ENCODE data around the gene MMEL1.

Gene MMEL1

GRCh38 chr1:2604844-2605508 lies 27.8 kb downstream of the MMEL1 start:
- no peak overlapping the region for H3K14ac ChIP-seq (ENCODE audit: low read length)
- H2AK5ac ChIP-seq (ENCODE audit: low read length) = no peak overlapping the region
- no peak overlapping the region for H3K23ac ChIP-seq (ENCODE audit: low read length)
- no peaks in the 10 kb centered on the region for H3K4me1 ChIP-seq (ENCODE audit: control insufficient read depth in 1 of 2, insufficient read depth in 2 of 2, low read length in 2 of 2)
- no peaks in the 10 kb centered on the region for H3K27me3 ChIP-seq (ENCODE audit: insufficient read depth, low read length)
- no peaks in the 10 kb centered on the region for H3K79me2 ChIP-seq (ENCODE audit: control insufficient read depth, insufficient read depth, low read length, poor library complexity)
- H3K4me2 ChIP-seq (ENCODE audit: low read length) = no peak overlapping the region
- H2BK5ac ChIP-seq (ENCODE audit: low read depth, low read length, poor library complexity) = no peak overlapping the region
- no peaks in the 10 kb centered on the region for H3K36me3 ChIP-seq (ENCODE audit: control insufficient read depth in 1 of 2, insufficient read depth in 2 of 2, low read length in 2 of 2)
- no peak overlapping the region for H3K4ac ChIP-seq (ENCODE audit: low read depth, low read length)
- no peak overlapping the region for H4K91ac ChIP-seq (ENCODE audit: low read depth, low read length)
- no peak overlapping the region for H2BK12ac ChIP-seq (ENCODE audit: low read length)
- H3K27ac ChIP-seq (ENCODE audit: low read depth, low read length) = no peak overlapping the region
- H2BK120ac ChIP-seq (ENCODE audit: insufficient read depth, low read length, poor library complexity) = no peak overlapping the region
- H4K8ac ChIP-seq (ENCODE audit: low read depth, low read length) = no peak overlapping the region
- no peak overlapping the region for H3K18ac ChIP-seq (ENCODE audit: low read length)
- H2AFZ ChIP-seq (ENCODE audit: insufficient read depth, low read length, poor library complexity) = no peak overlapping the region
- peaks cover 7% of the 10 kb centered on the region for H3K9me3 ChIP-seq (ENCODE audit: insufficient read depth, low read depth, low read length)
- no CpG with 5 or more reads among the region's 14 CpGs for WGBS (ENCODE audit: extremely low coverage, insufficient coverage, insufficient read length)
- no peaks in the 10 kb centered on the region for H3K79me1 ChIP-seq (ENCODE audit: low read length)
- no peak overlapping the region for H4K12ac ChIP-seq (ENCODE audit: low read depth, low read length)
- no peak overlapping the region for H3K4me3 ChIP-seq (ENCODE audit: low read depth, low read length)
- DNase-seq = no peak
- H3K9ac ChIP-seq (ENCODE audit: low read length) = no peak overlapping the region

- peaks cover 7% of the 10 kb centered on the region for H3K9me3 ChIP-seq (ENCODE audit: insufficient read depth, low read depth, low read length)
- H3K4me1 ChIP-seq (ENCODE audit: control insufficient read depth in 1 of 2, insufficient read depth in 2 of 2, low read length in 2 of 2) = no peaks in the 10 kb centered on the region
- no peak overlapping the region for H3K18ac ChIP-seq (ENCODE audit: low read length)
- no peak overlapping the region for H4K8ac ChIP-seq (ENCODE audit: low read depth, low read length)
- no peak overlapping the region for H2BK120ac ChIP-seq (ENCODE audit: insufficient read depth, low read length, poor library complexity)
- no peak for DNase-seq
- no peaks in the 10 kb centered on the region for H3K79me2 ChIP-seq (ENCODE audit: control insufficient read depth, insufficient read depth, low read length, poor library complexity)
- no peak overlapping the region for H3K27ac ChIP-seq (ENCODE audit: low read depth, low read length)
- H4K12ac ChIP-seq (ENCODE audit: low read depth, low read length) = no peak overlapping the region
- H3K9ac ChIP-seq (ENCODE audit: low read length) = no peak overlapping the region
- H3K36me3 ChIP-seq (ENCODE audit: control insufficient read depth in 1 of 2, insufficient read depth in 2 of 2, low read length in 2 of 2) = no peaks in the 10 kb centered on the region
- H3K79me1 ChIP-seq (ENCODE audit: low read length) = no peaks in the 10 kb centered on the region
- WGBS (ENCODE audit: extremely low coverage, insufficient coverage, insufficient read length) = no CpG with 5 or more reads among the region's 19 CpGs
- no peak overlapping the region for H3K4me3 ChIP-seq (ENCODE audit: low read depth, low read length)
- no peak overlapping the region for H2BK12ac ChIP-seq (ENCODE audit: low read length)
- H4K91ac ChIP-seq (ENCODE audit: low read depth, low read length) = no peak overlapping the region
- no peak overlapping the region for H3K4me2 ChIP-seq (ENCODE audit: low read length)
- no peak overlapping the region for H2AK5ac ChIP-seq (ENCODE audit: low read length)
- no peaks in the 10 kb centered on the region for H3K27me3 ChIP-seq (ENCODE audit: insufficient read depth, low read length)
- no peak overlapping the region for H2AFZ ChIP-seq (ENCODE audit: insufficient read depth, low read length, poor library complexity)
- H3K14ac ChIP-seq (ENCODE audit: low read length) = no peak overlapping the region
- H2BK5ac ChIP-seq (ENCODE audit: low read depth, low read length, poor library complexity) = no peak overlapping the region
- no peak overlapping the region for H3K4ac ChIP-seq (ENCODE audit: low read depth, low read length)
- no peak overlapping the region for H3K23ac ChIP-seq (ENCODE audit: low read length)
Observed at GRCh38 chr1:2604156-2604843, 28.5 kb downstream of the MMEL1 start.

GRCh38 chr1:2603521-2604155 lies 29.2 kb downstream of the MMEL1 start:
- Histone ChIP-seq H2AFZ (ENCODE audit: insufficient read depth, low read length, poor library complexity) (no peak overlapping the region), H3K36me3 (ENCODE audit: control insufficient read depth in 1 of 2, insufficient read depth in 2 of 2, low read length in 2 of 2) (no peaks in the 10 kb centered on the region), H3K14ac (ENCODE audit: low read length) (no peak overlapping the region), H2BK12ac (ENCODE audit: low read length) (no peak overlapping the region), H3K23ac (ENCODE audit: low read length) (no peak overlapping the region), H3K27ac (ENCODE audit: low read depth, low read length) (no peak overlapping the region), H2AK5ac (ENCODE audit: low read length) (no peak overlapping the region), H2BK5ac (ENCODE audit: low read depth, low read length, poor library complexity) (no peak overlapping the region), H4K91ac (ENCODE audit: low read depth, low read length) (no peak overlapping the region), H3K27me3 (ENCODE audit: insufficient read depth, low read length) (no peaks in the 10 kb centered on the region), H3K79me2 (ENCODE audit: control insufficient read depth, insufficient read depth, low read length, poor library complexity) (no peaks in the 10 kb centered on the region), H3K79me1 (ENCODE audit: low read length) (no peaks in the 10 kb centered on the region), H4K8ac (ENCODE audit: low read depth, low read length) (no peak overlapping the region), H3K9me3 (ENCODE audit: insufficient read depth, low read depth, low read length) (peaks cover 7% of the 10 kb centered on the region), H3K18ac (ENCODE audit: low read length) (no peak overlapping the region), H3K4ac (ENCODE audit: low read depth, low read length) (no peak overlapping the region), H2BK120ac (ENCODE audit: insufficient read depth, low read length, poor library complexity) (no peak overlapping the region), H3K9ac (ENCODE audit: low read length) (no peak overlapping the region), H3K4me3 (ENCODE audit: low read depth, low read length) (no peak overlapping the region), H3K4me1 (ENCODE audit: control insufficient read depth in 1 of 2, insufficient read depth in 2 of 2, low read length in 2 of 2) (no peaks in the 10 kb centered on the region), H3K4me2 (ENCODE audit: low read length) (no peak overlapping the region), H4K12ac (ENCODE audit: low read depth, low read length) (no peak overlapping the region)
- DNase-seq = no peak
- no CpG with 5 or more reads among the region's 25 CpGs for WGBS (ENCODE audit: extremely low coverage, insufficient coverage, insufficient read length)

GRCh38 chr1:2602866-2603520 lies 29.8 kb downstream of the MMEL1 start:
- no peak for DNase-seq

More at GRCh38 chr1:2602866-2603520, 29.8 kb downstream of the MMEL1 start:
- Histone ChIP-seq H4K12ac (ENCODE audit: low read depth, low read length) (no peak overlapping the region), H3K4me3 (ENCODE audit: low read depth, low read length) (no peak overlapping the region), H2AFZ (ENCODE audit: insufficient read depth, low read length, poor library complexity) (no peak overlapping the region), H3K36me3 (ENCODE audit: control insufficient read depth in 1 of 2, insufficient read depth in 2 of 2, low read length in 2 of 2) (no peaks in the 10 kb centered on the region), H3K18ac (ENCODE audit: low read length) (no peak overlapping the region), H3K79me1 (ENCODE audit: low read length) (no peaks in the 10 kb centered on the region), H3K9me3 (ENCODE audit: insufficient read depth, low read depth, low read length) (peaks cover 9% of the 10 kb centered on the region), H3K27ac (ENCODE audit: low read depth, low read length) (no peak overlapping the region), H4K8ac (ENCODE audit: low read depth, low read length) (no peak overlapping the region), H3K23ac (ENCODE audit: low read length) (no peak overlapping the region), H3K14ac (ENCODE audit: low read length) (no peak overlapping the region), H2BK120ac (ENCODE audit: insufficient read depth, low read length, poor library complexity) (no peak overlapping the region), H3K79me2 (ENCODE audit: control insufficient read depth, insufficient read depth, low read length, poor library complexity) (no peaks in the 10 kb centered on the region), H3K4me2 (ENCODE audit: low read length) (no peak overlapping the region), H3K27me3 (ENCODE audit: insufficient read depth, low read length) (no peaks in the 10 kb centered on the region), H3K4ac (ENCODE audit: low read depth, low read length) (no peak overlapping the region), H2BK5ac (ENCODE audit: low read depth, low read length, poor library complexity) (no peak overlapping the region), H2BK12ac (ENCODE audit: low read length) (no peak overlapping the region), H3K4me1 (ENCODE audit: control insufficient read depth in 1 of 2, insufficient read depth in 2 of 2, low read length in 2 of 2) (no peaks in the 10 kb centered on the region), H4K91ac (ENCODE audit: low read depth, low read length) (no peak overlapping the region), H3K9ac (ENCODE audit: low read length) (no peak overlapping the region), H2AK5ac (ENCODE audit: low read length) (no peak overlapping the region)
- no CpG with 5 or more reads among the region's 18 CpGs for WGBS (ENCODE audit: extremely low coverage, insufficient coverage, insufficient read length)
